BJ (cell line): ENCODE measurements around the gene TBC1D22B. TPM values are rescaled to one million over a fixed set of nuclear protein-coding genes. Genes with fewer than 3 reads are reported as not detected.

ENCODE experiments used
- CTCF ChIA-PET: fragments of 350-600 bp; formaldehyde crosslinking; extraction: SDS; loops from one replicate; lab custom pipeline; 2021; ENCODE audit warnings: antibody characterized with exemption, inconsistent platforms; lab: Yijun Ruan, JAX
- POLR2A ChIA-PET: fragments of 300-600 bp; sonication (Branson Sonifier 250); formaldehyde crosslinking; extraction: SDS; loops from one replicate; lab custom pipeline; 2021; ENCODE audit warnings: antibody characterized with exemption; lab: Charles Lee
- DNase-seq: peaks from one replicate; pipeline ENCODE4 v3.0.0-alpha.2; 2011; ENCODE audit warnings: low read depth
- H3K27me3 ChIP-seq: 2 replicates; pipeline ENCODE4 v1.6.0; 2011; ENCODE audit warnings: low read length; ENCODE audit not compliant: control insufficient read depth, insufficient read depth
- H3K36me3 ChIP-seq: 2 replicates; pipeline ENCODE4 v1.5.1; 2011; ENCODE audit warnings: low read length; ENCODE audit not compliant: control insufficient read depth, insufficient read depth
- H3K4me3 ChIP-seq: 2 replicates; pipeline ENCODE4 v1.5.1; 2011; ENCODE audit warnings: low read depth, mild to moderate bottlenecking, control low read depth, low read length
- polyA plus RNA-seq: library from polyadenylated mRNA; depleted of rRNA; stranded (reverse); fragments of >200 nt; gene quantifications from 2 replicates; pipeline ENCODE4 v1.2.3, GENCODE V29; 2011
- TF ChIP-seq, protein P1 (sequence below): IDR thresholded peaks from 2 replicates; pipeline ENCODE4 v1.5.1; 2011; ENCODE audit warnings: low read depth, mild to moderate bottlenecking, control low read depth, inconsistent platforms, low read length, moderate library complexity; ENCODE audit not compliant: insufficient read depth

TBC1D22B gene
- polyA plus RNA-seq, 1 experiment, result 5.5 TPM

GRCh38 chr6:37309046-37309445 lies 51.5 kb downstream of the TBC1D22B start:
- CTCF ChIA-PET, result no interaction called here
- no peak overlapping the region for H3K4me3 ChIP-seq
- H3K27me3 ChIP-seq, result no peaks in the 10 kb centered on the region
- POLR2A ChIA-PET, result no interaction called here
- DNase-seq, result no peak
- peaks cover 9% of the 10 kb centered on the region for H3K36me3 ChIP-seq
- TF ChIP-seq, protein P1, sequence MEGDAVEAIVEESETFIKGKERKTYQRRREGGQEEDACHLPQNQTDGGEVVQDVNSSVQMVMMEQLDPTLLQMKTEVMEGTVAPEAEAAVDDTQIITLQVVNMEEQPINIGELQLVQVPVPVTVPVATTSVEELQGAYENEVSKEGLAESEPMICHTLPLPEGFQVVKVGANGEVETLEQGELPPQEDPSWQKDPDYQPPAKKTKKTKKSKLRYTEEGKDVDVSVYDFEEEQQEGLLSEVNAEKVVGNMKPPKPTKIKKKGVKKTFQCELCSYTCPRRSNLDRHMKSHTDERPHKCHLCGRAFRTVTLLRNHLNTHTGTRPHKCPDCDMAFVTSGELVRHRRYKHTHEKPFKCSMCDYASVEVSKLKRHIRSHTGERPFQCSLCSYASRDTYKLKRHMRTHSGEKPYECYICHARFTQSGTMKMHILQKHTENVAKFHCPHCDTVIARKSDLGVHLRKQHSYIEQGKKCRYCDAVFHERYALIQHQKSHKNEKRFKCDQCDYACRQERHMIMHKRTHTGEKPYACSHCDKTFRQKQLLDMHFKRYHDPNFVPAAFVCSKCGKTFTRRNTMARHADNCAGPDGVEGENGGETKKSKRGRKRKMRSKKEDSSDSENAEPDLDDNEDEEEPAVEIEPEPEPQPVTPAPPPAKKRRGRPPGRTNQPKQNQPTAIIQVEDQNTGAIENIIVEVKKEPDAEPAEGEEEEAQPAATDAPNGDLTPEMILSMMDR, result no peak

GRCh38 chr6:37309692-37310091 lies 52.1 kb downstream of the TBC1D22B start:
- DNase-seq, result no peak
- TF ChIP-seq, protein P1, result no peak
- no peaks in the 10 kb centered on the region for H3K27me3 ChIP-seq
- H3K36me3 ChIP-seq, result peaks cover 10% of the 10 kb centered on the region
- ChIA-PET CTCF (no interaction called here), POLR2A (no interaction called here)
- H3K4me3 ChIP-seq, result no peak overlapping the region

DNA sequence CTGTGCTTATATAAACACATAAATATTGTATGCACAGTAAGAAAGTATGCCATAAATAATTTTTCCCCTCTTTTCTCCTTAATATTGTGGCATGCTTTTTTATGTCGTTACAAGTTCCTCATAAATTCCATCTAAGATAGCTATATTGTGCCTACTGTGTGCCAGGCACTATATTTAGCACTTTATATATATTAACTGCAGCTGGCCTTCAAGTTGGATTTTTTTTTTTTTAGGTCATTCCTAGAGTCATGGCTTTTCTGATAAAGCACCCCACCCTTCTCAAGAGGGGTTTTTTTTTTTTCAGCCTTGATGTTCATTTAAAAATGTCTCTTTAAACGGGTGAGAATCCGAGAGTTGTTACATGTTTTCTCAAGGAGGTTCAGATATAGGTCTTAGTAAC lies 53.4 kb downstream of the TBC1D22B start:
- POLR2A ChIA-PET, result no interaction called here
- H3K36me3 ChIP-seq, result peaks cover 10% of the 10 kb centered on the region
- no peak overlapping the region for H3K4me3 ChIP-seq
- no peaks in the 10 kb centered on the region for H3K27me3 ChIP-seq
- no peak for DNase-seq
- TF ChIP-seq, protein P1, result no peak
- CTCF ChIA-PET, result interaction anchor here (1.2 to 1.9 kb wide), 2 partner anchors 9 to 13 kb away, joined by 3 to 8 read pairs; no protein-coding TSS in a partner anchor

DNA sequence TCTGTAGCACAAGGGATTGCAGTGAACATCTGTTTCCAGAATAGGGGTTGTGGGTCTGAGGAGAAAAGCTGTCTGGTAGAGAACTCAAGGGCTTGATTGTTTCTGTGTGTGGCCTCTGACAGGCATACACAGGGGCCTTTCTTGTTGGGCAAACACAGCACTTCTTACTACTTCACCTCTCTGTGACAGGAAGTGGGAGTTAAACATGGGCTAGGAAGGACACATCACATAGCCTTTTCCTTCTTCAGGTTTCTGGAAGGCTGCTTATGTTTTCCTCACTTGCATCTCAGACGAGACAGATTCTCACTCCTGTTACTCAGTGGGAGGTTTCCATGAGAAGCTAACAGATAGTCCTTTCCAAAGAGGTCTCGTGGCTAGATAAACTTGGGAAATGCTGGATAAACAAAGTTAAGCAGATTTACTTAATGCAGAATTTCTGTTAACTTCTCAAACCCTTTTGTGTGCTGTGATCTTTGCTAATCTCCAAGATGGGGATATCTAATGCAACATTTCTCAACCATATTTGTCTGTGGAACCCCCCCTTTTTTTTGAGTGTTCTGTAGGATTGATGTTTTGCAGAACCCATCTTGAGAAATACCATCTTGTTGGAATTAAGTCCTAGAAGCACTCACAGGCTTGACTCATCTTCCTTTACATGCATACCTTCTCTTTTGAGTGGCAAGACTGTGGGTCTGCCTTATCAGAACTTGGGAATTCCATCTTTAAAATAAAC lies 54.3 kb downstream of the TBC1D22B start:
- no peak overlapping the region for H3K4me3 ChIP-seq
- CTCF ChIA-PET, result interaction anchor here (0.6 to 4.5 kb wide), 5 partner anchors 8 to 681 kb away, joined by 3 to 21 read pairs (median 8); no protein-coding TSS in a partner anchor
- no peak for DNase-seq
- H3K27me3 ChIP-seq, result no peaks in the 10 kb centered on the region
- TF ChIP-seq, protein P1, result no peak
- peaks cover 18% of the 10 kb centered on the region for H3K36me3 ChIP-seq
- POLR2A ChIA-PET, result no interaction called here

DNA sequence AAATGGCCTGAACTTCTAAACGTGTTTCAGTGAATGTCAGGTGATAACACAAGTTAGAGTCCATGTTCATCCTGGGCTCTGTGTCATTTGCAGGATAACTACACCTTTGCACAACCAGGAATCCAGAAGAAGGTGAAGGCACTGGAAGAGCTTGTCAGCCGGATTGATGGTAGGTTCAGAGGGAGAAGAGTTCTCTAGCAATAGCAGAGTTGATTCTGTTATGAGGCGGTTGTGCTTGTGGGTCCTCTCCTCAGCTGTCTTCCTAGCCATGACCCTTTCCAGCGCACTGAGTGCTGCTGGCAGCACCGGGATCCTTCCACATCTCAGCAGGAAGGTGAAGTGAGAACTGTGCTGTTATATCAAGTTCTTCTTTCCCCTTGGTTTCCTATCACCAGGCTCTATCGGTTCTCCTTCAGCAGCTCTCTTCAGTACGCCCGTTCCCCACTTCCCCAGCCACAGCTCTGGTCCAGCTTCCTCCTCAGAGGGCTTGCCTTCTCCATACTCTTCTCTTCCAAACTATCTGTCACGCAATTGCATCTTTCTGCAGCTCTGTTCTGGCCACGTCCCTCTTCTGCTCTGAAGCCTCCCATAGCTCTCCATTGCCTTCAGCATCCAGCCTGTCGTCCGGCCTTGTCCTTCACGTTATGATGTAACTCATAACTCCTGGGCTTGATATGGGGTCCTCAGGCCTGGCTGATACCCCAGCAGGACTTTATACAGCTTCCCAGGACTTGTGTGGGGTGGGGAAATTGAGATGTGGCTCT lies 56.3 kb downstream of the TBC1D22B start:
- DNase-seq, result no peak
- Histone ChIP-seq H3K27me3 (no peaks in the 10 kb centered on the region), H3K4me3 (no peak overlapping the region), H3K36me3 (peaks cover 24% of the 10 kb centered on the region)
- ChIA-PET POLR2A (no interaction called here), CTCF (interaction anchor here (0.9 to 4.5 kb wide), 6 partner anchors 8 to 68 kb away, joined by 3 to 21 read pairs (median 7); no protein-coding TSS in a partner anchor)
- TF ChIP-seq, protein P1, result no peak
